H9 (cell line): Measurements from ENCODE around the gene AXIN1. TPM values are rescaled to one million over a fixed set of nuclear protein-coding genes. Genes with fewer than 3 reads are reported as not detected.
A peak's percentile ranks its signal among the peaks of the same experiment; 100 is the strongest.

ENCODE experiments used
- DNase-seq: peaks from one replicate; pipeline ENCODE4 v3.0.0-alpha.2; 2017
- H2AFZ ChIP-seq: one replicate; pipeline ENCODE4 v1.6.1; 2013; ENCODE audit warnings: mild to moderate bottlenecking, low read length, control low read depth, moderate library complexity
- H2AK5ac ChIP-seq: 2 replicates; pipeline ENCODE4 v1.6.1; 2013; ENCODE audit warnings: low read length, control low read depth, mixed read lengths; ENCODE audit not compliant: insufficient read length
- H2BK120ac ChIP-seq: one replicate; pipeline ENCODE4 v1.6.1; 2013; ENCODE audit warnings: low read depth, mild to moderate bottlenecking, low read length, control low read depth, inconsistent platforms; ENCODE audit not compliant: poor library complexity, severe bottlenecking
- H2BK12ac ChIP-seq: 2 replicates; pipeline ENCODE4 v1.6.1; 2013; ENCODE audit warnings: low read length, control low read depth, mixed read lengths, low read depth; ENCODE audit not compliant: insufficient read length
- H2BK15ac ChIP-seq: 2 replicates; pipeline ENCODE4 v1.6.1; 2013; ENCODE audit warnings: low read depth, low read length, control low read depth
- H2BK20ac ChIP-seq: one replicate; pipeline ENCODE4 v1.6.1; 2013; ENCODE audit warnings: low read depth, mild to moderate bottlenecking, low read length, control low read depth, inconsistent platforms; ENCODE audit not compliant: poor library complexity, severe bottlenecking
- H2BK5ac ChIP-seq: 2 replicates; pipeline ENCODE4 v1.6.1; 2013; ENCODE audit warnings: low read length, control low read depth, mixed read lengths; ENCODE audit not compliant: insufficient read length
- H3K14ac ChIP-seq: 2 replicates; pipeline ENCODE4 v1.6.1; 2013; ENCODE audit warnings: low read length, control low read depth; ENCODE audit not compliant: insufficient read depth
- H3K18ac ChIP-seq: 2 replicates; pipeline ENCODE4 v1.6.1; 2013; ENCODE audit warnings: low read depth, mild to moderate bottlenecking, mixed read lengths, low read length, control low read depth; ENCODE audit not compliant: insufficient read length
- H3K23ac ChIP-seq: 2 replicates; pipeline ENCODE4 v1.6.1; 2013; ENCODE audit warnings: low read length, control low read depth, mixed read lengths, low read depth; ENCODE audit not compliant: insufficient read length
- H3K23me2 ChIP-seq: 2 replicates; pipeline ENCODE4 v1.6.1; 2013; ENCODE audit warnings: low read depth, mild to moderate bottlenecking, mixed read lengths, low read length, control low read depth; ENCODE audit not compliant: insufficient read length, poor library complexity, severe bottlenecking
- H3K27ac ChIP-seq: 2 replicates; pipeline ENCODE4 v1.5.1; 2013; ENCODE audit warnings: low read length, control low read depth, mixed read lengths, low read depth; ENCODE audit not compliant: insufficient read length
- H3K27me3 ChIP-seq: 2 replicates; pipeline ENCODE4 v1.6.1; 2013; ENCODE audit warnings: low read length, control low read depth, inconsistent platforms; ENCODE audit not compliant: insufficient read depth
- H3K4ac ChIP-seq: 2 replicates; pipeline ENCODE4 v1.6.1; 2013; ENCODE audit warnings: low read depth, mild to moderate bottlenecking, control low read depth, inconsistent platforms, low read length, moderate library complexity
- H3K4me1 ChIP-seq: 2 replicates; pipeline ENCODE4 v1.6.1; 2013; ENCODE audit warnings: low read length, control low read depth, inconsistent platforms; ENCODE audit not compliant: insufficient read depth
- H3K4me2 ChIP-seq: 2 replicates; pipeline ENCODE4 v1.6.1; 2013; ENCODE audit warnings: low read length, control low read depth, mixed read lengths; ENCODE audit not compliant: insufficient read length, insufficient read depth
- H3K56ac ChIP-seq: 2 replicates; pipeline ENCODE4 v1.6.1; 2013; ENCODE audit warnings: low read depth, mild to moderate bottlenecking, mixed read lengths, low read length, control low read depth; ENCODE audit not compliant: insufficient read length
- H3K79me1 ChIP-seq: 2 replicates; pipeline ENCODE4 v1.6.1; 2013; ENCODE audit warnings: low read depth, mild to moderate bottlenecking, moderate library complexity, low read length, control low read depth, inconsistent platforms; ENCODE audit not compliant: insufficient read depth, poor library complexity, severe bottlenecking
- H3K79me2 ChIP-seq: 2 replicates; pipeline ENCODE4 v1.6.1; 2013; ENCODE audit warnings: low read length, control low read depth, inconsistent platforms; ENCODE audit not compliant: insufficient read depth
- H3K9ac ChIP-seq: 2 replicates; pipeline ENCODE4 v1.6.1; 2013; ENCODE audit warnings: low read length, control low read depth, mixed read lengths; ENCODE audit not compliant: insufficient read length; ENCODE audit errors: extremely low read depth
- H3K9me3 ChIP-seq: one replicate; pipeline ENCODE4 v1.6.1; 2013; ENCODE audit warnings: low read depth, low read length, inconsistent platforms; ENCODE audit not compliant: control insufficient read depth
- H3T11ph ChIP-seq: one replicate; pipeline ENCODE4 v1.6.1; 2013; ENCODE audit warnings: mild to moderate bottlenecking, low read length, control low read depth, inconsistent platforms
- H4K20me1 ChIP-seq: one replicate; pipeline ENCODE4 v1.6.1; 2013; ENCODE audit not compliant: control insufficient read depth, insufficient read length, insufficient read depth
- H4K5ac ChIP-seq: 2 replicates; pipeline ENCODE4 v1.6.1; 2013; ENCODE audit warnings: low read depth, mild to moderate bottlenecking, mixed read lengths, low read length, control low read depth; ENCODE audit not compliant: insufficient read length
- H4K8ac ChIP-seq: replicated peaks from 2 replicates; pipeline ENCODE4 v1.6.1; 2013; ENCODE audit warnings: low read length, control low read depth, mixed read lengths, low read depth; ENCODE audit not compliant: insufficient read length
- H4K91ac ChIP-seq: 2 replicates; pipeline ENCODE4 v1.6.1; 2013; ENCODE audit warnings: low read depth, mild to moderate bottlenecking, moderate library complexity, mixed read lengths, low read length, control low read depth; ENCODE audit not compliant: insufficient read length
- H3K27ac Mint-ChIP-seq, 3 experiments: 2 replicates in 2 of 3; 3 replicates in 1 of 3; pipeline ENCODE4 v1.8.0; 2020 to 2021; ENCODE audit warnings: mixed read lengths in 3 of 3, mild to moderate bottlenecking in 1 of 3, moderate library complexity in 1 of 3
- H3K27me3 Mint-ChIP-seq: 2 replicates; pipeline ENCODE4 v1.8.0; 2021; ENCODE audit warnings: low read depth, mild to moderate bottlenecking, moderate library complexity, mixed read lengths
- H3K36me3 Mint-ChIP-seq, 3 experiments: 2 replicates in 2 of 3; 3 replicates in 1 of 3; pipeline ENCODE4 v1.8.0; 2020 to 2021; ENCODE audit warnings: low read depth in 3 of 3, mixed read lengths in 3 of 3; ENCODE audit not compliant: insufficient read depth in 1 of 3
- H3K4me1 Mint-ChIP-seq, 2 experiments: 2 replicates each; pipeline ENCODE4 v1.8.0; 2020; ENCODE audit warnings: mixed read lengths in 2 of 2
- H3K4me3 Mint-ChIP-seq, 2 experiments: 2 replicates in 1 of 2; 3 replicates in 1 of 2; pipeline ENCODE4 v1.8.0; 2020 to 2021; ENCODE audit warnings: mild to moderate bottlenecking in 2 of 2, mixed read lengths in 2 of 2, moderate library complexity in 1 of 2
- H3K9me3 Mint-ChIP-seq, 2 experiments: 2 replicates in 1 of 2; 3 replicates in 1 of 2; pipeline ENCODE4 v1.8.0; 2020; ENCODE audit warnings: mild to moderate bottlenecking in 2 of 2, mixed read lengths in 2 of 2, moderate library complexity in 1 of 2
- WGBS: extraction: QIAGEN DNeasy Blood & Tissue Kit; methylation state at CpG from one replicate; pipeline ENCODE4 v1.1.7; 2013; ENCODE audit warnings: missing lambda C conversion rate, low lambda C conversion rate, mixed read lengths; ENCODE audit not compliant: insufficient read length; ENCODE audit errors: extremely low coverage; 5-methylcytosine and 5-hydroxymethylcytosine counted together
- total RNA-seq: library from RNA; stranded (reverse); gene quantifications from 2 replicates; pipeline ENCODE4 v1.2.1, GENCODE V29; 2021
- TF ChIP-seq, protein P1 (sequence below): fragments of 200-600 bp; sonication (generic); conservative IDR thresholded peaks from 3 replicates; pipeline ENCODE4 v1.8.0; 2021; ENCODE audit warnings: antibody characterized with exemption, mild to moderate bottlenecking

Gene AXIN1
- total RNA-seq, 1 experiment from 2014 or later: 50.9 TPM

DNA sequence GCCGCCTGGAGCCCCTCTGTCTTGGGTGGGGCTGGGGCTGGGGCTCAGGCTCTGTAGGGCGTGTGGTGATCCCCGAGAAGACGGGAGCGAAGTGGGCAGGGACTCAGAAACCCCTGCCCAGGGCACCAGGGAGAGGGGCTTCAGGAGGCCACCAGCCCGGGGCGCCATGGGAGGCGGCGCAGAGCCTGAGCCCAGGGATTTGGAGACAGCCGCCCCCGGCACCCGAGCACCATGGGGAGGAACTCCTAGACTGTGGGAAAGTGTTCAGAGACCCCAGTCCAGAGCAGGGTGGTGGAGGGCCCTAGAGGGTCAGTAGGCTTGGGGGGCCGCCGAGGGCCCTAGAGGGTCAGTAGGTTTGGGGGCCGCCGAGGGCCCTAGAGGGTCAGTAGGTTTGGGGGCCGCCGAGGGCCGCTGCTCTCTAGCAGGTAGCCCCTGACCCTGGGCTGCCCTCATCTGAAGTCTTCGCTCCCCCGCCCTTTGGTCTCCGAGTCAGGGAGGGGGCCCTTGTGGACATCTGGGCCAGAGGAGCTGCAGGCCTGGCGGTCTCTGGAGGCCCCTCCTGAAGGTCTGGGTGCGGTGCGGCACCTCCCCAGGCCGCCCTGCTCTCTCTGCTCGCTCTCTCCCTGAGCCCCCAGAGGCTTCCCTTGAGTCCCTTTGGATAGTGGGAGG is 71.4 kb downstream of the AXIN1 start:
- Histone ChIP-seq H3K56ac (no peak overlapping the region), H3K14ac (no peak overlapping the region; the same call in 1 of the 2 replicates), H3K79me1 (no peaks in the 10 kb centered on the region), H3K4me2 (no peak overlapping the region), H2BK12ac (no peak overlapping the region), H2BK15ac (no peak overlapping the region), H2BK5ac (no peak overlapping the region), H3K18ac (no peak overlapping the region), H4K5ac (no peak overlapping the region), H4K8ac (no peak overlapping the region), H3K79me2 (no peaks in the 10 kb centered on the region), H4K20me1 (no peaks in the 10 kb centered on the region), H3K4me1 (no peaks in the 10 kb centered on the region), H2BK120ac (no peak overlapping the region), H3K23ac (no peak overlapping the region), H3K27me3 (peaks cover 3% of the 10 kb centered on the region; the same call in 1 of the 2 replicates), H3K9ac (no peak overlapping the region), H3K4ac (no peak overlapping the region), H3K27ac (no peak overlapping the region), H2BK20ac (no peak overlapping the region), H3T11ph (no peak overlapping the region), H2AK5ac (no peak overlapping the region), H3K23me2 (peaks cover 3% of the 10 kb centered on the region), H2AFZ (no peak overlapping the region), H3K9me3 (no peaks in the 10 kb centered on the region), H4K91ac (no peak overlapping the region)
- Mint-ChIP-seq H3K4me3 (peak overlapping the region; percentile 58 to 78), H3K9me3 (peaks cover 0 to 5% of the 10 kb centered on the region in 2 experiments; a peak in 1 of 5 replicates), H3K36me3 (peaks cover 0 to under 1% (median under 1%) of the 10 kb centered on the region in 3 experiments; a peak in 3 of 7 replicates), H3K4me1 (no peaks in the 10 kb centered on the region), H3K27ac (no peak overlapping the region), H3K27me3 (peaks cover 50% of the 10 kb centered on the region)
- WGBS: no CpG with 5 or more reads among the region's 27 CpGs
- TF ChIP-seq, protein P1, sequence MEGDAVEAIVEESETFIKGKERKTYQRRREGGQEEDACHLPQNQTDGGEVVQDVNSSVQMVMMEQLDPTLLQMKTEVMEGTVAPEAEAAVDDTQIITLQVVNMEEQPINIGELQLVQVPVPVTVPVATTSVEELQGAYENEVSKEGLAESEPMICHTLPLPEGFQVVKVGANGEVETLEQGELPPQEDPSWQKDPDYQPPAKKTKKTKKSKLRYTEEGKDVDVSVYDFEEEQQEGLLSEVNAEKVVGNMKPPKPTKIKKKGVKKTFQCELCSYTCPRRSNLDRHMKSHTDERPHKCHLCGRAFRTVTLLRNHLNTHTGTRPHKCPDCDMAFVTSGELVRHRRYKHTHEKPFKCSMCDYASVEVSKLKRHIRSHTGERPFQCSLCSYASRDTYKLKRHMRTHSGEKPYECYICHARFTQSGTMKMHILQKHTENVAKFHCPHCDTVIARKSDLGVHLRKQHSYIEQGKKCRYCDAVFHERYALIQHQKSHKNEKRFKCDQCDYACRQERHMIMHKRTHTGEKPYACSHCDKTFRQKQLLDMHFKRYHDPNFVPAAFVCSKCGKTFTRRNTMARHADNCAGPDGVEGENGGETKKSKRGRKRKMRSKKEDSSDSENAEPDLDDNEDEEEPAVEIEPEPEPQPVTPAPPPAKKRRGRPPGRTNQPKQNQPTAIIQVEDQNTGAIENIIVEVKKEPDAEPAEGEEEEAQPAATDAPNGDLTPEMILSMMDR: no peak
- DNase-seq: no peak
